NK-92 (cell line): Measurements from ENCODE around the gene AAK1.
A peak's percentile ranks its signal among the peaks of the same experiment; 100 is the strongest.
"Not testable (repeated sequence)": the region's sequence is repeated elsewhere in the genome, so short reads cannot be mapped to it uniquely, and the experiment has no call there.

Experiments used
- DNase-seq: peaks from one replicate; lab custom pipeline; 2025; ENCODE audit not compliant: unreplicated experiment; lab: John Stamatoyannopoulos, UW

AAK1 gene

DNA sequence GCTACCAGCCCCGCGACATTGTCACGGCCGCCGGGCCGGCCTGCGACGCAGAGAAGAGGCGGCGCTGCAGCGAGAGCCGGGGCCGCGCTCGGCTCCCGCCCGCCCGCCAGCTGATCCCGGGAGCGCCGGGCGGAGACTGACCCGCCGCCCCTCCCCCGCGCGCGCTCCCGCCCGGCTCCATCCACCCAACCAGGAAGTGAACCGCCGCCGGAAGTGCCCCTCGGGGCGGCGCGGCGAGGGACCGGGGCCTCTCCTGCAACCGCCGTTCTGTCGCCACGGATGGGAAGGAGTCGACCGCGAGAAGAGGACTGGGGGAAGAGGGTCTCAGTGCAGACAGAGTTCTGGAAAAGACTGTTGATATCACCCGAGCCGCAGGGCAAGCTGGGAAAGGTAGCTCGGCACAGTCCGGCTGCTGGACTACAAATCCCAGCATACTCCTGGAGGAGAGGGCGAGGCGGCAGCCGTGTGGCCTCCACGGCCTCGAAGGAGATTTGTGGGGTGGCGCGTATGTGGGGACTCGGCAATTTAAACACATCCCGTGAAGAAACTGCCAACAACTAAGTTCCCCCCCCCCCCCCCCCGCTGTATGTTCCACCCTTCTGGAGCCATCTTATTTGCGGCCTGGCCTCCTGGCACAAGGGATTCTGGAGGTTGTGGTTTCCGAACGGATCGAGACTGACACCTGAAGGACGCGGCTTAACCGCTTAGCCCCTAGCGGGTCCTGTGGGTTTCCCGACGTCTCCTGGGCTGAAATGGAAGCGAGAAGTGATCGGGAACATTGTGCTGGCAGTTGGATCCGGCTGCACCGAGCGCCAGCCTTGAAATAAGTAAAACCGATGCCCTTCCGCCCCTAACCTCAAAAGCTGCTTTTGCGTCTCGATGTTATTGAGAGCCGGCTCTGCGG, at the start of gene AAK1:
Gene AAK1, minus strand, starts transcription at position 138 of the 904 bp plus-strand sequence. CDS start 699 bp downstream, outside the sequence.
- DNase-seq, result peak; percentile 17

DNA sequence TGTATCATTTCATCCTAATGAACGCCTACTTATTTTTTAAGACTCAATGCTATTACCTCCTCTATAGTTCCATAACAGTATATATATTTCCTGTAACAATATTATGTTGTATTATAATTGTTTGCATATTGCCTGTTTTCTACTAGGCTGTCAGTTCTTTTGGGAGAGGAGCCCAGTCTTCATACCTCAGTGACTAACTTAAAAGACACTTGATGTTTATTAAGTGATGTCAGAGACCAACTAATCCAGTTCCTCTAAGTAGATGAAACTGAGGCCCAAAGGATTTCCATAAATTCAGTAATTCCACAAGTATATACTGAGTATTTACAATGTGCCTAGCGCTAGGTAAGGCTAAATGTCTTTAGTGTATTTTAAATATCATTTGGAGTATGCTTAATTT, 48.9 kb upstream of the AAK1 start:
- no peak for DNase-seq

DNA sequence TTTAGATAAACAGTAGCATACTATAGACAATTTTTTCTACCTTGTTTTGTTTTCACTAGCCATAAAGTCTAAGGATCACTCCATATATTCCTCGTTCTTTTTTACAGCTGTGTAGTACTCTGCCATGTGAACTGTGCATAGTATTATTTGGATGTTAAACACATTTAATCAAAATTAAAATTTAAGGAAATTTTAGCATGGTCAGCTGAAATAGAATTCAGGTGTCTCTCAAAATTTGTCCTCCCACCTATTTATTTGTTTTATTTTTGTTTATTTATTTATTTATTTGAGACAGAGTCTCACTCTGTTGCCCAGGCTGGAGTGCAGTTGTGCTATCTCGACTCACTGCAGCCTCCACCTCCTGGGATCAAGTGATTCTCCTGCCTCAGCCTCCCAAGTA, 46.4 kb upstream of the AAK1 start:
- no peak for DNase-seq

DNA sequence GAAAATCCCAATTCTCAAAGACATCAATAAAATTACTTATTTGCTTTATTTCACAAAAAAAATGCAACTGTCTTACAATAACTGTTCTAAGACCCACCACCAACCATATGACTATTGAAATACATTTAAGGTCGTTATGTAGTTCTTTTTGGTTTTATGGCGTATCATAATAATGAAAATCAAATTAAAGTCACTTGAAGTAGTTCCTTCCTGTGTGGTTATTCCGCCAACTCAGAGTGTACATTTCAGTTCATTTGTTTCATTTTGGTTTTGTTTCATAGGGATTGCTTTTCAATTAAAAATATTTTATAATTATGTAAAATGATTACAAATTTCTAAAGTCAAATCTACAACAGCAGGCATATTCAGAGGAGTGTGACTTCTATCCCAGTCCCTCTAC, 45.9 kb upstream of the AAK1 start:
- DNase-seq, result no peak

DNA sequence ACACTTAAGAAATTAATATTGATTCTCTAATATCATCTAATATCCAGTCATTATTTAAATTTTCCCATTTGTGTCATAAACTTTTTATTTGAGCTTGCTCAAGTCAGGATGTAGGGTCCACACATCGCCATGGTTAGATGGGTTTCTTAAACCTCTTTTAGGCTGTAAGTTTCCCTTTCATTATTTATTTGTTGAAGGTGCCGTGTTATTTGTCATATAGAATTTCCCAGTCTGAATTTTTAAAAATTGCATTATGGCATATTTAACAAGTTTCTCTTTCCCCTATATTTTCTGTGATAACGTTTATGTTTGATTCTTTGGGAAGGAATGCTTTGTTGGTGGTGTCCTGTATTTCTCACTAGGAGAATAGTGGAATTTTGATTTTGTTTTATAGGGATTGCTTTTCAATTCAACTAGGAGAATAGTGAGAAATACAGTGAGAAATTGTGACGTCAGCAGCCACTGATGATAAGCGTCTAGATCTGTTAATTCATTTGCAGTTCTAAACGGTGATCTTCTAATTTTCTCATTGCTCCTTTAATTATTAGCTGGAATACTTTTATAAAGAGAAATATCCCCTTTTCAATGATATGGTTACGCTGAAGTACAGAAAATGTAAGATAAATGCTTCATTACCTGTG, 44.6 kb upstream of the AAK1 start:
- DNase-seq, result no peak

DNA sequence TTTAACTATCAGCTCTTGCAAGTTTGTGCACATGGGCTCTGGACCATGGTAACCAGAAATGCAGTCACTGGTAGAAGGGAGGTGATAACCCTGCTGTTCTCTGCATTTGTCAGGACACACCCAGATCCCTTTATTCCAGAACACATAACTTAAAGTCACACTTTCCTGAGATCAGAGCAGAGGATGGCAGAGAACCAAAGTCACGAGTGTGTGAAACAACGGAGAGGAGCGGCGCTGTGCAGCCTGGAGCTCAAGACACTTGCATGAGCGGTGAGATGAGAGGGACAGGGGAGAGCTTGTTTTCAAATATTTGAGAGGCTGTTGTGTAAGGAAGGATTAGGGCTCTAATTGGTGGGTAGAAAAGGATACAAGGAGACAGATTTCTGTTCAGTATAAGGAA, 43.3 kb upstream of the AAK1 start:
- no peak for DNase-seq

DNA sequence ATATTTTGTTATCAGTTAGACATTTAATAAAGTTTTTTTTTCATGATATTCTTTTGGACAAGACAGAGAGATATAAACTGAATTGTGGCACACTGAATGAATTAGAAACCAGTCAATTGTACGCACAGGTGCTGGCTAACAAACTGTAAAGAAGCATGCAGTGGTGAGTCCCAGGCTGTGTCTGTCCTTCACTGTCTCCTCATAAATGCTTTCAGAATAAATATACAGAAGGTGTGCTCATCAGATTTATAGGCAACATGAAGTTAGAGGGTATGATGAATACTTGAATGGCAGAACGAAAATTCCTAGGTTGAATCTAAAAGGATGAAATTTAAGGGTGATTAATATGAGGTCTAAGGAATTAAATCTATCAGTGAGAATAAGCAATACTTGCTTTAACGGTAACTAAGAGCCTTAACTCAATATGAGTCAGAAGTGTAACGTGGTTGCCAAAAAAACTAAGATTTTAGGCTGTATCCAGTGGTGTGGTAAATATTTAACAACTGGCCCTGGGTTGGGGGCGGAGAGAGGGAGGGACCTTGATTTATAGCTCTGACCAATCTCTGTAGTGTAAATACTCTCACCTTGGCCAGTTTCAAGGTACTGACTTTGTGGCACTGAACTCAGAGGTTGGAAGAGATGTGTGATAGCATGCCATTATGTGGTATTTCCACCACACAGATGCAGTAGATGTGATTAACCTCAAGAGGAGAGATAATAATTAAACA, 41.9 kb upstream of the AAK1 start:
- no peak for DNase-seq

DNA sequence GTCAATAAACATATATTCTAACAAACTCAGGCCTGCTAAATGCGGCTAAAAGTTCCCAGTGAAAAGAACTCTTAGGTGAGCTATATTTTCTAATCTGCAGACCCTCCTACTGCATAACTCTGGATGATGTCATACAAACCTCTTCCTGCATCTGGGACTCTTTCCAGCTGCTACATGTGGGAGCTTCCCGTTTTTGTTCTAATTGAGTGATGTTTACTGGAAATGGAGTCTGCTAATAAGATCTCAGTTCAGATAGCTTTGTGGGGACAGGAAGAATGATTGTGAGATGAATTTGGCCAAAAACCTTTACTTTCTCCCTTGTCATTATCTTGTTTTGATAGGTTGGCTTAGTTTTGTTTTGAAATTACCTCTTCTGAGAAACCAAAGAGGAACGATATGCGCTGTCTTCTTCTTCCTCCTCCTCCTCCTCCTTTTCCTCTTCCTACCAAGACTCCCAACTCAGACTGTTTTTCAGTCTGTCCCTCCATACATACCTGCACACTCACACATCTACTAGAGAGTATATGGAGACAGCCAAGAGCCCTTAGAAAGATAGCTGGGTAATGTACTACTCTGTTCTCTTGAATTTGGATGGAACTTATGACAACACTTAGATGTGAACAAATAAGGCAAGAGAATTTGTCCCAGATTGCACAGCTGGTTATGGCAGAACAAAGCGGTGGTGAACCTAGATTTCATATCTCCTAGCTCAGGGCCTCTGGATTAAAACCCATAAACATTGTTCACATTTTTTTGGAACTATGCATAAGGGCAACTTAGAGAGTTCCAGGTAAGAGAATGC, 39.8 kb upstream of the AAK1 start:
- no peak for DNase-seq

DNA sequence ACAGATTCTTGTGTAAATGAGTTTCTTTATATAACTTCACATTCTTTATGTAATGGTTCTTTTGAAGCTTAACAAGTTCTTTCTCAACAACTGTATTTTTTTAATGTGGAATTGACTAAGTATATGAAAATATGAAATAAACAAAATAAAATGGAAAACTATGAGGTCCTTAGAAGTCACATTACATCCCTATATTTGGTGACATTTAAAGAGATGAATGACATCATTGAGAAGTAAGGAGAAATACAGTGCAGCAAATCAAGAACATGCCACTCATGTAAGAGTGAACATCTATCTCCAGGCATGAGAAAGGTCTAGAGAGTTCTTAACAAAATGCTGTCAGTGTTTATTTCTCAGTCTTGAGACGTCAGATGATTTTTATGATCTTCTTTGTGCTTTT, 39.0 kb upstream of the AAK1 start:
- no peak for DNase-seq

DNA sequence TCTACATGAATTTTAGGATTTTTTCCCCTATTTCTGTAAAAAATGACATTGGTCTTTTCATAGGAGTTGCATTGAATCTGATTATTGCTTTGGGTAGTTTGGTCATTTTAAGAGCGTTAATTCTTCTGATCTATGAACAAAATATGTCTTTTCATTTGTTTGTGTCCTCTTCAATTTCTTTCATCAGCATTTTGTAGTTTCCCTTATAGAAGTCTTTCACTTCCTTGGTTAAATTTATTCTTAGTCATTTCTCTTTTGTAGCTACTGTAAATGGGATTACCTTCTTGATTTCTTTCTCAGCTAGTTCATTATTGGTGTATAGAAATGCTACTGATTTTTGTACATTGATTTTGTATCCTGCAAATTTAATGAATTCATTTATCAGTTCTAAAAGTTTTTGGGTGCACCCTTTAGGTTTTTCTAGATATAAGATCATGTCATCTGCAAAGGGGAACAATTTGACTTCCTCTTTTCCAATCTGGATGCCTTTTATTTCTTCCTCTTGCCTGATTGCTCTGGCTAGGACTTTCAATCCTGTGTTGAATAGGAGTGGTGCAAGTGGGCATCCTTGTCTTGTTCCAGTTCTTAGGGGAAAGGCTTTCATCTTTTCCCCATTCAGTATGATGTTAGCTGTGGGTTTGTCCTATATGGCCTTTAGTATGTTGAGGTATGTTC, 36.6 kb upstream of the AAK1 start:
- DNase-seq, result no peak

DNA sequence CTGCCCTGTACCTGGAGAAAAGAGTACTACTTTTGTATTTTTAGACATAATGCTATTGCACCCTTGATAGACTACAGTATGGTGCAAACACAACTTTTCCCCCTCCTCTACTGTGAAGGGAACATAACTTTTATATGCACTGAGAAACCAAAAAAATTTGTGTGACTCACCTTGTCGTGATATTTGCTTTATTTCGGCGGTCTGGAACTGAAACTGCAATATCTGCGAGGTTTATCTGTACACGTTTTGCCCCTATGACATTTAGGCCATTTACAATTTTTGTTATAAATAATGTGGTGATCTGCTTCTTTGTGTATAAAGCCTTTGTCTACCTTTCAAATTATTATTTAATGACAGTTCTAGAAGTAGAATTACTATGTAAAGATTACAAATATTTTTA, 34.4 kb upstream of the AAK1 start:
- DNase-seq, result no peak

DNA sequence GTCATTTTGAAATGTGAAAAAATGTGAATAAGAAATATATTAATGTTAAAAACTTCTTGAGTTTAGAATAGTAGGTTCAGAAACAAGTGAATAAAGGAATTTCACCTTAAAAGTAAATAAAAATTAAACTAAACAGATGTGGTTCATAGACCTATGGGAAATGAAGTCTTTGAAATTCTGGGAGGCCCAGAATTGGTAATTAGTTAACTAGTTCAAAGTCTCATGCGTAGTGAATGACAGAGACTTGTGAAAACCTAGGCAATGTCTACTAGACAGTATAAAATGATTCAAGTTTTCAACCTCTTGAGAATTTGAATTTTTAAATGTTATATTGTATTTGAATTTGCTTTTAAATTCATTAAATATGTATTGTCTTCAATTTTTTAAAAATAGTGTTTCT, 32.6 kb upstream of the AAK1 start:
- no peak for DNase-seq

DNA sequence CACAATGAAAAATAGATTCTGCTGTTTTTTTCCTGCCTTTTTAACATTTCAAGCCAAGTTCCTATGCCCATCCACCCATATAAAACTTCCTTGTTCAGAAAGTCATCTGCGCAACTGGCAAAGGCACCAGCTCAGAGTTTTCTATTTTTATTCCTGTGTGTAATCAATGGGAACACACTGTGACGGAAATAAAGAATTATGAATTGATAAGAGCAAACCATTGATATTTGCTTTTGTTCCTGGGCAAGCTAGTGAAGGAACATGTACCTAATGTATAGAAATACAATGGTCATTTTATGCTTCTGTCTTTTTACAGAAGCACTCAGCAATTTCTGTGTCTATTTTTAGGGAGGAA, 30.8 kb upstream of the AAK1 start:
- DNase-seq, result no peak

DNA sequence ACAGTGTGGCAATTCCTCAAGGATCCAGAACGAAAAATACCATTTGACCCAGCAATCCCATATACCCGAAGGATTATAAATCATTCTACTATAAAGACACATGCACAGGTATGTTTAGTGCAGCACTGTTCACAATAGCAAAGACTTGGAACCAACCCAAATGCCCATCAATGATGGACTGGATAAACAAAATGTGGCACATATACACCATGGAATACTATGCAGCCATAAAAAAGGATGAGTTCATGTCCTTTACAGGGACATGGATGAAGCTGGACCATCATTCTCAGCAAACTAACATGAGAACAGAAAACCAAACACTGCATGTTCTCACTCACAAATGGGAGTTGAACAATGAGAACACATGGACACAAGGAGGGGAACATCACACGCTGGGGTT, 29.6 kb upstream of the AAK1 start:
- not testable (repeated sequence) for DNase-seq

DNA sequence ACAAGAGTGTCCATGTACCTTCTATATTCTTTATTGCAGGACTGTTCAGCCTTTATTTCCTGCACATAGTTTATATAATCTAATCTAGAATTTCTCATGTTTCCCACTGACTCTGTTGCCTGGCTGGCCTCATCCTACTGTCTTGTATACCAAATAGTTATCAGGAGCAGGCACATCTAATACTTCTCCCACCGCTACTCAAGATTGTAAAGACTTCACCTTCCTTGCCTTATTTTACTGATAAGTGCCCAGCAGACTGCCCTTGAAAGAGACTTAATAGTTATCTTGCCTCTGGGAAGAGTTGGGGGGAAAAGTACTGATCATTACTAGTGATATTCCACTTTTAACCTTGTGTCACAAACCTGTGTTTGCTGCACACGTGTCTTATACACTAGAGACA, 26.1 kb upstream of the AAK1 start:
- DNase-seq, result no peak

DNA sequence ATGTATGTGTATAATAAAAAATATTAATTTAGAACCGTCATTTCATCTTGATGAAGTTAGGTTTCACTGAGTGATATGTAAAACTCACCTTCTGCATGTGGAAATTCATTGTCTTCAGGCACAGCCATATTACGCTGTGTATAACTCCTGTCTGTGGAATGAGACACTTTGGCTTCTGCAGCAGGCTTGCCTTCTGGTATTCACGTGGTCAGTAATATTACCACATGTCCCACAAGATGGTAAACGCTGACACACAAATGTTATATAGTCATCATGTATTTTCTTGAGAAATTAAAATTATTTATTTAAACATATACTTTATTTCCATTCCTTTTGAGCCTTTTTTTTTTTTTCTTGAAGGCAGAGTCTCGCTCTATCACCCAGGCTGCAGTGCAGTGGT, 25.1 kb upstream of the AAK1 start:
- DNase-seq, result no peak

DNA sequence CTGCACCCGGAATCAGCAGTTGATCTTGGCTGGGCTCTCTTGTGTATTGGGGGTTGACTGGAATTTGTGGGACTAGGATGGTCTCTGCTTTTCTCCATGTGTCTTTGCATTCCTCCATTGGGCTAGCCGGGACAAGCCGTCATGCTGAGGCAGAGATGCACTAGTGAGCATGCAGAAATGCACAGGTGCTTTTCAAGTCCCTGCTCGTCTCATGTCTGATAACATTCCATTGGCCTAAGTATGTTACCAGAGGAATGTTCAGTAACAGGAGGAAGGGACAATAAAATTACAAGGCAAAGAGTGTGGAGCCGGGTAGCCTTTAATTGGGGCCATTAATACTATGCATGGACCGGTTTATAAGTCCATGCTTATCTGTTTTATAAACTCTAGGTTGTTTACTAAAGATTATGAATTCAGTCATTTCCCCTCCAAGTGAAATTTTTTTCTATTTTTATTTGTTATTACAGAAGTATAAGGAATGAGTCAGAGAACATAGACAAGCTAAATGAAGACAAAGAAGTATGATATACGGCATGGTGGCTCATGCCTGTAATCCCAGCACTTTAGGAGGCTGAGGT, 24.4 kb upstream of the AAK1 start:
- DNase-seq, result no peak

DNA sequence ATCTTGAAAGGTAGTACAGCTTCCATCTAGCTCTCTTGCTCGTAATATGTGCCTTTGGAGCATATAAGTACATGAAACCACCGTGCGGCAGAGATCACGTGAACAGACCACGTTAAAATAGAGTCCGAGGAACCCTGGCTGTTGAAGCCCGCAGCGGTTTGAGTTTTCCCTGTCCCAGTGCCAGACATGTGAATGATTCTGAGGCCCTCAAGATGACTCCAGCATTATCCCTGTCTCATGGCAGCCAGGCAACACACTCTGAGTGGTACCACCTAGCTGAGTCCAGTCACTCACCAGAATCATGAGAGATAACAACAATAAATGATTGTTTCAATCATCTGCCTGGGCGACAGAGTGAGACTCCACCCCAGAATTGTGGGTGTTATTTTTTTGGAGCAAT, 21.6 kb upstream of the AAK1 start:
- no peak for DNase-seq

DNA sequence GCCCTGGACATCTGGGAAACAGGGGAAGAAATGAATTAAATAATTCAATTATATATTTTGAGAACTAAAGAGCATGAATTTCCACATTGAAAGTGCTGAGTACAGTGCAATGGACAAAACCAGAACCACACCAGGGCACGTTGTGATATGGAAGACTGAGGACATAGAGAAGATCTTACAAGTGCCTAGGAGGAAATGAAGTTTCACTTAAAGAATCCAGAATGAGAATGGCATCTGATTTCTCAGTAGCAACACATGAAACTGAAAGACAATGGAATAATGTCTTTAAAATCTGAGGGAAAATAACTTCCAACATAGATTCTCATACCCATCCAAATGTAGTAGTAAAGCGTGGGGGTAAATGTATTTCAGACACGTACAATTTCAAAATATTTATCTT, 20.3 kb upstream of the AAK1 start:
- DNase-seq, result no peak

DNA sequence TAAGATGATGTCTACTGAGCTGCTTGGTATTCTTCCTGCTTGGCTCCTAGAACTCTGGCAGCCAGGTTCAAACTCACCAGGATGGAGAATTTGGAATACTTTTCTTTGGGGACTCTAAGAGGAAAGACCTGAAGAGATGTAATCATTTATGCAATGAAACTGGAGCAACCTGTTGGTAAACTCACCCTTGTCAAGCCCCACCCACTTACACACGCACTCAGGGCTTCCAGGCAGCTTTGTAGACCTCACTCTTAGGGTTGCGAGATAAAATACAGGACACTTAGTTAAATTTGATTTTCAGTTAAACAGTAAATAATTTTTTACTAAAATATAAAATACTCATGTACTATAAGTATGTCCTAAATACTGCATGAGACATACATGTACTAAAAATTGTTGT, 19.0 kb upstream of the AAK1 start:
- not testable (repeated sequence) for DNase-seq
